ENCODE data around the gene DCAF10.
"Not testable (repeated sequence)": the region's sequence is repeated elsewhere in the genome, so short reads cannot be mapped to it uniquely, and the experiment has no call there.

DNA sequence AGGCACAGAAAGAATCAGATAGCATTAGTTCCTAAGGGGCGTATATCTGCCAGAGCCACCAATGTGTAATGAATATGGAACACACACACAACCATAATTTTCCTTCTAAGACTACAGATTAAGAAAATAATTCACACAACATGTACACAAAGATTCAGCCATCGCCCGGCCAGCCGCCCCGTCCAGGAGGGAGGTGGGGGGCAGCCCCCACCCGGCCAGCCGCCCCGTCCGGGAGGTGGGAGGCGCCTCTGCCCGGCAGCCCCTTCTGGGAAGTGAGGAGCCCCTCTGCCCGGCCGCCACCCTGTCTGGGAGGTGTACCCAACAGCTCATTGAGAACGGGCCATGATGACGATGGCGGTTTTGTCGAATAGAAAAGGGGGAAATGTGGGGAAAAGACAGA is 90.4 kb downstream of the DCAF10 start:
- not testable (repeated sequence) for TF ChIP-seq CTCF (conservative IDR thresholded peaks at IDR 0.05; ENCODE audit: low read depth, low read length); EZH2 (IDR thresholded peaks at IDR 0.05; ENCODE audit: low read length, unreplicated experiment); EZH2phosphoT487 (IDR thresholded peaks at IDR 0.05; ENCODE audit: borderline replicate concordance, low read length)
